K562 (cell line): ENCODE results near the gene DKKL1. TPM values are rescaled to one million over a fixed set of nuclear protein-coding genes. Genes with fewer than 3 reads are reported as not detected.

Experiments
- ARHGAP35 ChIP-seq: fragments of 450-650 bp; IDR thresholded peaks from 2 replicates; pipeline ENCODE4 v1.6.1; 2018; ENCODE audit not compliant: partially characterized antibody
- CHD7 ChIP-seq: fragments of 200-600 bp; sonication (generic); IDR thresholded peaks from one replicate; pipeline ENCODE4 v1.6.1; 2012; ENCODE audit warnings: mild to moderate bottlenecking, low read depth, low read length, inconsistent platforms
- E4F1 ChIP-seq: fragments of 250-450 bp; sonication (Bioruptor Pico); IDR thresholded peaks from 2 replicates; pipeline ENCODE4 v1.5.0; 2021; ENCODE audit warnings: mild to moderate bottlenecking, borderline replicate concordance
- NCOA6 ChIP-seq: fragments of 450-650 bp; IDR thresholded peaks from 2 replicates; pipeline ENCODE4 v1.6.1; 2017; ENCODE audit warnings: mild to moderate bottlenecking
- TSHZ1 ChIP-seq: fragments of 250-450 bp; sonication (Bioruptor Pico); IDR thresholded peaks from 2 replicates; pipeline ENCODE4 v1.4.0; 2020; ENCODE audit warnings: mild to moderate bottlenecking, moderate library complexity
- U2AF1 ChIP-seq: fragments of 200-400 bp; formaldehyde crosslinking; optimal IDR thresholded peaks from 2 replicates; pipeline ENCODE3; 2017; ENCODE audit warnings: mild to moderate bottlenecking, low read depth, low read length, moderate library complexity
- ZNF224 ChIP-seq: sonication (generic); formaldehyde crosslinking; IDR thresholded peaks from 2 replicates; pipeline ENCODE4 v1.8.0; 2022; ENCODE audit warnings: mild to moderate bottlenecking, missing genetic modification reagents
- ZNF41 ChIP-seq: fragments of 250-450 bp; sonication (Bioruptor Pico); conservative IDR thresholded peaks from 2 replicates; pipeline ENCODE4 v1.4.0; 2020; ENCODE audit warnings: mild to moderate bottlenecking
- ZNF511 ChIP-seq: sonication (generic); formaldehyde crosslinking; IDR thresholded peaks from 2 replicates; pipeline ENCODE4 v1.8.0; 2022; ENCODE audit warnings: mild to moderate bottlenecking, missing genetic modification reagents
- polyA plus RNA-seq, 8 experiments: library from polyadenylated mRNA; depleted of rRNA in 4 of 8; stranded (reverse) in 5 of 8; unstranded in 3 of 8; fragments of >200 nt; fragmentation: Nextera tagmentation in 2 of 8; fragmentation: Illumina TruSeq in 1 of 8; extraction: Ambion mirVana in 2 of 8; extraction: Trizol in 1 of 8; gene quantifications; 2 replicates each; pipeline versions ENCODE4 v1.2.1 to v1.2.3, GENCODE V29; 2011 to 2014; ENCODE audit warnings: inconsistent platforms in 1 of 8, missing spikeins in 1 of 8
- total RNA-seq, 7 experiments: library from RNA; depleted of rRNA in 6 of 7; stranded (reverse); fragments of >200 nt in 6 of 7; fragmentation: Illumina TruSeq in 2 of 7; extraction: Trizol in 2 of 7; gene quantifications; 2 replicates each; pipeline versions ENCODE4 v1.2.1 to v1.2.3, GENCODE V29; 2011 to 2021; ENCODE audit warnings: low replicate concordance in 1 of 7

DKKL1 gene
- total and polyA plus RNA-seq, 9 of the 15 experiments (the other 6 are each of a cell fraction or from before 2014, with no cell fraction given) = 0.15 to 1.7 (median 0.52) TPM

GRCh38 chr19:49335071-49335783 lies 28.4 kb upstream of the DKKL1 start, which contains the start of gene CD37 (continued):
- TF ChIP-seq CHD7 (no peak), ARHGAP35 (no peak), E4F1 (no peak), TSHZ1 (CRISPR knock-in tag) (no peak), ZNF224 (CRISPR knock-in tag) (no peak), ZNF511 (CRISPR knock-in tag) (no peak), ZNF41 (CRISPR knock-in tag) (no peak), NCOA6 (no peak), U2AF1 (no peak)
